Cerebellar cortex (tissue), 1 donor: ENCODE measurements around the gene PLEKHM3.

ENCODE experiments used
- DNase-seq: peaks from one replicate; pipeline ENCODE4 v3.0.0-alpha.2; 2015; ENCODE audit warnings: low spot score

The PLEKHM3 gene

DNA sequence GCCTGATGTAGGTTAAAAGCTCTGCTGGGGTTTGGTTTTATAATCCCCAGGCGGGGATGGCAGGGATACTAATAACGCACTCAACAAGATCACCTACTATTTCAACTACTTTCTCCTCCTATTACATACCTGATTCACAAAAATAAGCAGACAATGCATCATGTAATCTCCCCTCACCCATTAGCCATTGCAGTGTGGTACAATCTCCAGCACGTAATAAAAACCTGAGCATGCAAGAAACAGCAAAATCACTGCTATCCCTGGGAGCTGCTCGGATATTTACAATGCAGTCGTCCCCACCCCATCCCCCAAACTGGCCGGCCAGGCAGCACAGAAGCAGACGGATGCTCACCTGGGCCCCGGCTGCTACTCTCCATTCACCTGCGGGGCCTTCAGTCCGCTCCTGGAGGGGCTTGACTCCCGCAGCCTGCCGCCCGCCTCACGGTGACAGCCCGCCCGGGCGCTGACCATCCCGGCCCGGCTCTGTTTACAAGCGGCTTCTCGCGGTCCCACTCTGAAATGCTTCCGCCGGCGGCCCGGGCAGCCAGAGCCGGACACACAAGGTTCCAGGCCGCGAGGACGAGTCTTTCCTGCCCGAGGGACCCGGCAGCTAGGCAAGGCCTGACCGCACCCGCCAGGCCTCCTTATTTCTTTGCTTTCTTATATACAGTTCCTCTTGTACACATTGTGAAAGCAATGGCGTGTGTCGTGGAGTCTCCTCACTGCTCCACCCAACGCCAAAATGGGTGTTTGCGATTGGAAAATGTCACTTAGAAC lies at the start of gene PLEKHM3:
Gene PLEKHM3, minus strand, starts transcription at position 491 of the 777 bp plus-strand sequence. CDS start 23,888 bp downstream, outside the sequence.
- peak; percentile 86 for DNase-seq

GRCh38 chr2:208074610-208075356 lies 49.5 kb upstream of the PLEKHM3 start:
- DNase-seq, result no peak

DNA sequence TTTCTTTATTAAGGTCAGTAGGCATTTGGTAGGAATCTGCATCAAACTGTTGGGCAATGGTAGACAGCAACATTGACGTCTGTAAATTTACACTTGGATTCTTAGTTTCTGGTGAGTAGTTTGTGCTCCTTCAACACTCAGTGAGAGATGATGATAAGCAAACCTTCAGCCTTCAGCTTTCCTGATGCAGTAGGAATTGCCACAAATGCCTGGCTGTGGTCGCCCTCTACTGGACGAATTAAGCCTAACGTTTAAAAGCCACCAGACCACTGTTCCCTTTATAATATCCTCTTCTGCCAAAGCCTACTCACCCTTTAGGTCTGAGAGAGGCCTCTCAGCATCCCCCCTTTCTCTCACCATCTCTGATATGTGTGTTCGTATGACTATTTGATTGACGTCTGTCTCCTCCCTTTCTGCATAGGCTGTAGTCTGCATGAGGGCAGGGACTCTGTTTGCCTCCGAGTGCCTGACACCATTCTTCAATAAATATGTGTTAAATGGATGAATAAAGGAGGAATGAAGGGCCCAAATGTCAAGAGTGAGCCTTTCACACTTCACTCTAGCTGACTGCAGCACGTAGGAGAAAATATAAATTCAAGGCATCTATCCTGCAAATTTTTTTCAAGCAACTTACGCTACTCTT lies 47.0 kb upstream of the PLEKHM3 start:
- peak; percentile 76 for DNase-seq

- DNase-seq, result no peak
Measured at GRCh38 chr2:208069186-208069585, 43.9 kb upstream of the PLEKHM3 start.

GRCh38 chr2:208066016-208066415 lies 40.7 kb upstream of the PLEKHM3 start:
- DNase-seq, result no peak

DNA sequence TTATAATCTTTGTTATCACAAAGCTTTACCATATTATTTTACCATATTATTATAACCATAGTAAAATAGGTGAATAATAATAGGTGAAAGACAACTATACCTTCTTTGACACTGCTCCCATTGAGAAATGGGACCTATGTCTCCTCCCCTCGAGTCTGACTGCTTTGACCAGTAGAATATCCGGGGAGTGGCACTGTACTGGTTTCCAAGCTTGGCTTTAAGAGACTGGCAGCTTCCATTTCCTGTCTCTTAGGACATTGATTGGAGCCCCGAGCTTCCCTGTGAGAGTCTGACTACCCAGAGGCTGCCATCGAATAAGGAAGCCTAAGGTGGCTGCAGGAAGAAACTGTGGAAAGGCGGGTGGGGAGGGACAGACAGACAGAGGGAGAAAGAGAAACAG lies 40.1 kb upstream of the PLEKHM3 start:
- DNase-seq, result no peak

DNA sequence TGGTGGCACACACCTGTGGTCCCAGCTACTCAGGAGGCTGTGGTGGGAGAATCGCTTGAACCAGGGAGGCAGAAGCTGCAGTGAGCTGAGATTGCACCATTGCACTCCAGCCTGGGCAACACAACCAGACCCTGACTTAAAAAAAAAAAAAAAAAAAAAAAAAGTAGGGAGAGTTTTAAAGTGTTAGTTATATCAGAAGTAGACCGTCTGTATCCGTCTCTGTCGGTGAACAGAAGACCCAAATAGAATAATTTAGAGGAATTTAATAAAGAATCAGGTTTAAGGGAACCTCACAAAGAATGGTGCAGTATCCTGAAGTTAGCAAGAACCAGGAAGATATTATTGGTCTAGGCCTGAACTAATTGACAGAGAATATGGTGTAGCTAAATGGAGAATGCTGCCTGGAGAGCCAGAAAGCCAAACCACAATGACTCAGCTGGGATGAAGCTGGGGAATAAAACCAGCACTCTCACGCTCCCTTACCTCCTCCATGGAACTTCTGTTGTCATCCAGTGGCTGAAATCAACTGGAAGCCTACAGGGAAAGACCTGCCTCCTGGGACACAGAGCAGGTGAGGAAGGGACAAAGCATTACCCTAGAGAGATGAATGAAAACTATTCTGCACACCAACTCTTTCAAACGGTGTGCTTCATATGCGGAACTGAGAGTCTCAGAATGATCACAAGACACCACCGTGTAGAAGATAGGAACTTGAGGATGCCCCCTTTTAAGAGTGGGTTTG lies 39.1 kb upstream of the PLEKHM3 start:
- no peak for DNase-seq

DNA sequence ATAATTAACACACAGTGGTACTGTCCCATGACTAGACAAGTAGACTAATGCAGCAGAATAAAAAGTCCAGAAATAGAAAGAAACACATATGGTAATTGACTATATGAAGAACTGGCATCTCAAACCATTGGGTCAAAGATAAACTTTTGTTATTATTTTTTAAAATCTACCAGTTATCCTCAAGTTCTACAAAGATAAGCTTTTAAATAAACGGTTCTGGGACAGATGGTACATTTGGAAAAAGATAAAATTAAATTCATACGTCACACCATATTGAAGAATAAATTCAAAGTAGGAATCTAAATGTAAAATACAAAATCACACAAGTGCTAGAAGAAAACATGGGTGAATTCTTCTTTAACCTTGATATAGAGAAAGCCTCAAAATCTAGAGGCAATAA lies 37.6 kb upstream of the PLEKHM3 start:
- no peak for DNase-seq

DNA sequence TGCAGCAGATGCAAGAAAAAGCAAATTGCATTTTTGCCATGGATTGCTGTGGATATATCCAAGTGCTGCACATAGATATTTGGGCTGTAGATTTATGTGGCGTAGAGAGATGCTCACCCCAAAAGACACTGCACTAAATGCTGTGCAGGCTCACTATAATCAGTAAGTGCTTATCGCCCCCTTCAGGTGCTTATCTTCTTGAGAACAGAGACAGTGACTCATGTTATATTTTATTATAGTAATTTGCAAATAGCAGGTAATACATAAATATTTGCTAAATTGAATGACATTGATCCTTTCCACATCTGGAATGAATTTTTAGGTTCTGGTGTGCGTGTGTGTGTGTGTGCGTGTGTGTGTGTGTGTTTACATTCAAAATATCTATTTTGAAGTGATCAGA lies 36.8 kb upstream of the PLEKHM3 start:
- DNase-seq, result peak; percentile 60

DNA sequence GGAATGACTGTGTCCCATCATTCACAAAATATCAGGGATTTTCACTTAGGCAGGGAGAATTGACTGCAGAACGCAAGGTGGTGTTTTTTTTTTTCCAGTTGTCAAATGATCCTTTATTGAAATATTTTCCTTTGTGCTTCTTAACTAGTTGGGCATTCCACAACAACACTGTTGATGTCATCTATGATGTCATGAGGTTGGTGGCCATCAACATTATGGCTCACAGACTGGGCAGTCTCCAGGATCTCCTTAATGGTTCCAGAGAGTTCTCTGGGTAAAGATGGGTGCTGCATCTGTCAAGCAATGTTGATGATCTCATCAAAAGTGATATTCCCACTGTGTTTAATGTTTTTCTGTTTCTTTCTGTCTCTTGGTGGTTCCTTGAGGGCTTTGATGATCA lies 31.8 kb upstream of the PLEKHM3 start:
- no peak for DNase-seq

DNA sequence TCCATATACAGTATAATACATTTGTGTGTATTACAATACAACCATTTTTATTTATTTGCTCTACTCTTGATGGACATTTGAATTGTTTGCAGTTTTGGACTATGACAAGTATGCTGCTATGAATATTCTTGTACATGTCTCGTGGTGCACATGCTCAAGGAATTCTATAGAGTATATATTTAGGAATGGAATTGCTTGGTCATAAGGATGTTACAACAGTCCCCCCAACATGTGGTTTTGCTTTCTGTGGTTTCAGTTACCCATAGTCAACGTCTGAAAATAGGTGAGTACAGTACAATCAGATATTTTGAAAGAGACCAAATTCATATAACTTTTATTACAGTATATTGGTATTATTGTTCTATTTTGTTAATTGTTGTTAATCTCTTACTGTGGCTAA lies 24.1 kb upstream of the PLEKHM3 start:
- no peak for DNase-seq

- no peak for DNase-seq
Measured at GRCh38 chr2:208049006-208049405, 23.7 kb upstream of the PLEKHM3 start.

- no peak for DNase-seq
Measured at GRCh38 chr2:208047840-208048239, 22.5 kb upstream of the PLEKHM3 start.

GRCh38 chr2:208046686-208047085 lies 21.4 kb upstream of the PLEKHM3 start:
- DNase-seq, result no peak

DNA sequence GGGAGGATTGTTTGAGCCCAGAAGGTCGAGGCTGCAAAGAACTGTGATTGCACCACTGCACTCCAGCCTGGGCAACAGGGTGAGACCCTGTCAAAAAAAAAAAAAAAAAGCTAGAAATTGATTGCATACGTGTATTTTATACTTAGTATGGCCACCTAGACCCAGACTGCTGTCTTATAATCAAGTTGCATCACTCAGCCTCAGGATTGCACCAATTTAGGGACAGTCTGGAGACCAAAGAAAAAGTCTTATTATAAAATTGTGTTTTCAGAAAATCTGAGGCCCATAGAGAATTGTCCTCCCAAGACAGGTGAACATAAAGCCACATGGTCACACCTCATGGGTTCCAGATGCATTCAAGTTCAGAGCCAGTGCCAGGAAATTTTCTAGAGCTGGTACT lies 17.1 kb upstream of the PLEKHM3 start:
- no peak for DNase-seq

GRCh38 chr2:208042041-208042440 lies 16.7 kb upstream of the PLEKHM3 start:
- DNase-seq, result no peak

DNA sequence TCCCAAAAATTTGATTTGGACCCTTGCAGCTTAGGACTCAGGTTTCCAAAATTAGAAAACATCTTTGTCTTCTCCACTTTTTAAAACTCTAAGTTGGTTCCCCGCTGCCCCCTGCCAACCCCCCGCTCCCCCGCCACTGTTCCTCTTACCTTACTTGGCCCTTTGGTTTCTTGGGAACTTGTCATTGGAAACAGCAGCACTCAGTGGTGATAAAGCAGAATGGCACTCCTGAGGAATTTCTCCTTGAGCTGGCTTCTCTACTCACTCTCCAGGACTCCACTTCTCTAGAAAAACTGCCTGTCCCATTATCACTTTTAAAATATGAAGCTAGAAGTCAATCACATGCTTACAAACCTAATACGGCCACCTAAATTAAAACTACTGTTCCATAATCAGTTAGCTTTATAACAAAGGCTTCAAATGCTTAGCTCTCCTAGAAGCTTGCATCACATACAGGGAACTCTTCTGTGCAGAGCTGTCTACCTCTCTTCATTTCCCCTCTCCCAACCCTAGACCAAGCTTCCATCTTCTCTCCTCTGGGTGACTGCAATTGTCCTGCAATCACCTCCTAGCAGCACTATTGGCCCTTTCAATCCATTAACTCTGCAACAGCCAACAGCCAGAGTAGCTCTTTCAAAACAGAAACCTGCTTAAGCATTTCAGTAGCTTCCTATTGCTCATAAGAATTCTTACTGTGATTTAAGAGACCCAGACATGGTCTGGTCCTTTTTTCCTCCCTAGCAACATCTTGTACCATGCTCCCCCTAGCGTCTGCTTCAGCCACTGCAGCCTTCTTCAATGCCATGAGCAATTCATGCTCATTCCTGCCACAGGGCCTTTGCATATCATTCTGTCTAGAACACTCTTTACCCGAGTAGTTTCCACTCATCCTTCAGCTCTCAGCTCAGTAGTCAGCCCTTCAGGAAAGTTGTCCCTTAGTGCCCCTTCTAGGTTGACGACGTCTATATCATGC lies 15.2 kb upstream of the PLEKHM3 start:
- DNase-seq, result peak; percentile 83

- peak; percentile 50 for DNase-seq
Measured at GRCh38 chr2:208039376-208040110, 14.2 kb upstream of the PLEKHM3 start.

GRCh38 chr2:208037564-208038487 lies 12.5 kb upstream of the PLEKHM3 start:
- DNase-seq, result no peak
